PFSK-1 (cell line): ENCODE measurements around the gene PLEKHM2.

Experiments
- FOXP2 ChIP-seq: optimal IDR thresholded peaks from 2 replicates; pipeline ENCODE3; 2011; ENCODE audit warnings: borderline replicate concordance, control low read depth, inconsistent platforms; ENCODE audit not compliant: insufficient read depth; ENCODE audit errors: extremely low read length, extremely low read depth
- POLR2AphosphoS5 ChIP-seq: IDR thresholded peaks from 2 replicates; pipeline ENCODE4 v1.6.1; 2012; ENCODE audit warnings: low read depth, mild to moderate bottlenecking, control low read depth, low read length, moderate library complexity

GRCh38 chr1:15685820-15686219 lies 1.7 kb downstream of the PLEKHM2 start:
- TF ChIP-seq POLR2AphosphoS5 (no peak), FOXP2 (no peak)
